ENCODE results near the gene TMEM94. TPM values are rescaled to one million over a fixed set of nuclear protein-coding genes. Genes with fewer than 3 reads are reported as not detected.
"Not testable (repeated sequence)": the region's sequence is repeated elsewhere in the genome, so short reads cannot be mapped to it uniquely, and the experiment has no call there.

The TMEM94 gene
- total RNA-seq, 4 donors from 2014 or later: 56.5 to 85.5 (median 60.0) TPM

GRCh38 chr17:75518201-75518600, 61.8 kb downstream of the TMEM94 start:
- Histone ChIP-seq H3K27ac (no peak overlapping the region), H3K27me3 (no peaks in the 10 kb centered on the region), H3K36me3 (peaks cover 0 to 6% of the 10 kb centered on the region in 2 donors), H3K4me3 (no peak overlapping the region), H3K9me3 (no peaks in the 10 kb centered on the region), H3K4me1 (peaks cover 19 to 27% of the 10 kb centered on the region in 2 donors)
- TF ChIP-seq POLR2A (IDR thresholded peaks at IDR 0.05) (no peak), CTCF (IDR thresholded peaks at IDR 0.05 in 4 of 5, conservative IDR thresholded peaks at IDR 0.05 in 1 of 5) (no peak)
- no peak for DNase-seq
- in situ Hi-C loops (cut with MboI; ENCODE audit: low sequenced_read_pairs in 4 of 4): loop anchor here in 1 of 4 donors (10.0 kb wide), 1 partner anchor 93 kb away; no protein-coding TSS in a partner anchor
- no peak for ATAC-seq
- intact Hi-C loops (cut with DNase I; ENCODE audit: low total_unique reads): loop anchor here (10.0 kb wide), 2 partner anchors 223 to 253 kb away; partner anchors contain the start of genes GGA3 and MRPS7

- intact Hi-C loops (cut with DNase I; ENCODE audit: low total_unique reads) (loop anchor here (10.0 kb wide), 2 partner anchors 224 to 254 kb away; partner anchors contain the start of genes GGA3 and MRPS7), in situ Hi-C loops (cut with MboI; ENCODE audit: low sequenced_read_pairs in 4 of 4) (loop anchor here in 1 of 4 donors (10.0 kb wide), 1 partner anchor 94 kb away; no protein-coding TSS in a partner anchor)
- no peak for ATAC-seq
- Histone ChIP-seq H3K36me3 (peaks cover 0 to 6% of the 10 kb centered on the region in 2 donors), H3K27ac (no peak overlapping the region), H3K9me3 (no peaks in the 10 kb centered on the region), H3K4me3 (no peak overlapping the region), H3K4me1 (peaks cover 11 to 19% of the 10 kb centered on the region in 2 donors), H3K27me3 (no peaks in the 10 kb centered on the region)
- no peak for DNase-seq
- no peak for TF ChIP-seq CTCF (IDR thresholded peaks at IDR 0.05 in 4 of 5, conservative IDR thresholded peaks at IDR 0.05 in 1 of 5)
- TF ChIP-seq POLR2A (IDR thresholded peaks at IDR 0.05): no peak
Observed at GRCh38 chr17:75518983-75519537, 62.6 kb downstream of the TMEM94 start.

GRCh38 chr17:75520413-75520812, 64.0 kb downstream of the TMEM94 start:
- H3K27ac ChIP-seq; in situ Hi-C loops (cut with MboI; ENCODE audit: low sequenced_read_pairs in 4 of 4); H3K4me3 ChIP-seq; H3K27me3 ChIP-seq; intact Hi-C loops (cut with DNase I; ENCODE audit: low total_unique reads); H3K36me3 ChIP-seq; ATAC-seq; H3K9me3 ChIP-seq; DNase-seq: not testable (repeated sequence)
- H3K4me1 ChIP-seq: peaks cover 5 to 11% of the 10 kb centered on the region in 2 donors

GRCh38 chr17:75521290-75521689, 64.9 kb downstream of the TMEM94 start:
- in situ Hi-C loops (cut with MboI; ENCODE audit: low sequenced_read_pairs in 4 of 4) (no loop called here), intact Hi-C loops (cut with DNase I; ENCODE audit: low total_unique reads) (no loop called here)
- DNase-seq (no peak), ATAC-seq (no peak)
- Histone ChIP-seq H3K36me3 (peaks cover 0 to 6% of the 10 kb centered on the region in 2 donors), H3K4me1 (peaks cover 10 to 16% of the 10 kb centered on the region in 2 donors), H3K4me3 (no peak overlapping the region), H3K27me3 (peaks cover 2 to 3% (median 3%) of the 10 kb centered on the region in 3 donors), H3K27ac (no peak overlapping the region), H3K9me3 (no peaks in the 10 kb centered on the region)
- TF ChIP-seq CTCF (IDR thresholded peaks at IDR 0.05 in 4 of 5, conservative IDR thresholded peaks at IDR 0.05 in 1 of 5) (no peak), POLR2A (IDR thresholded peaks at IDR 0.05) (no peak)

- H3K36me3 ChIP-seq: peaks cover 0 to 6% of the 10 kb centered on the region in 2 donors
- no peaks in the 10 kb centered on the region for H3K9me3 ChIP-seq
- H3K4me1 ChIP-seq: peaks cover 8 to 15% of the 10 kb centered on the region in 2 donors
- ATAC-seq (no peak), DNase-seq (no peak)
- intact Hi-C loops (cut with DNase I; ENCODE audit: low total_unique reads) (no loop called here), in situ Hi-C loops (cut with MboI; ENCODE audit: low sequenced_read_pairs in 4 of 4) (no loop called here)
- peaks cover 8 to 10% (median 9%) of the 10 kb centered on the region in 3 donors for H3K27me3 ChIP-seq
- H3K4me3 ChIP-seq: no peak overlapping the region
- no peak for TF ChIP-seq CTCF (IDR thresholded peaks at IDR 0.05 in 4 of 5, conservative IDR thresholded peaks at IDR 0.05 in 1 of 5)
- no peak for TF ChIP-seq POLR2A (IDR thresholded peaks at IDR 0.05)
- no peak overlapping the region for H3K27ac ChIP-seq
Observed at GRCh38 chr17:75521951-75522727, 65.7 kb downstream of the TMEM94 start.
